HG03442 (cell line): ENCODE measurements around the gene EFCAB6.

Experiments used
- ATAC-seq: cut with Tn5 transposase; IDR thresholded peaks from one replicate; pipeline ENCODE4 v1.9.1; 2021; ENCODE audit warnings: mild to moderate bottlenecking, moderate library complexity; ENCODE audit not compliant: unreplicated experiment

EFCAB6 gene

GRCh38 chr22:43831561-43832392, 19.7 kb upstream of the EFCAB6 start:
- no peak for ATAC-seq

DNA sequence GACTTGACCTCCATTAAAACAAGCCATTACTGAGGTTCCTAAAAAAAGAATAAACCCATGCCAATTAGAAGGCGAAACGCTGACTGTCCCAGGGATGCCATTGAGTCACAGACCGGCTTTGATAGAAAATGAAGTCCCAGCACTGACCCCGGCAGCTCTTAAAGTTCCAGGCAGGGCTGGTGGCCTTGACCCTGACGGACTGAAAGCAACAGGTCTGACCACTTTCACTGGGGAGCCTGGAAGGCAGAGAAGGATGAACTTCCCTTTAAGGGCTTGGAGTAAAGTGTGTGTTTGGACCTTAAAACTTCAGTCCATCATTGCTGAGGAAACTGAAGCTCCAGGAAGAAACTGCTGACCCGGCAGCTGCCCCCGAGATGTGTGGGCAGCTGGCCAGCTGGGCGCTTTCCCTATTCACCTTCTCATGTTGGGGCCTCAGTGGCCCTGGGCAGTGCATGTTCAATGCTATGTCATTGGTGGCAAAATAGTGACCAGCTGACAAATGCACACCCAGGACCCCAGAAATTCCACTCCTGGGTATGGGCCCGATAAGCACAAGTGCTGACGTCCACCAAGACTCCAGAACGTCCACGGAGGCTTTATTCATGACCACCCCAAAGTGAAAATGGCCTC, 18.9 kb upstream of the EFCAB6 start:
- no peak for ATAC-seq

- ATAC-seq: no peak
These were observed 18.1 kb upstream of the EFCAB6 start for GRCh38 chr22:43829904-43830851.

- no peak for ATAC-seq
These were observed 17.1 kb upstream of the EFCAB6 start for GRCh38 chr22:43828998-43829782.

DNA sequence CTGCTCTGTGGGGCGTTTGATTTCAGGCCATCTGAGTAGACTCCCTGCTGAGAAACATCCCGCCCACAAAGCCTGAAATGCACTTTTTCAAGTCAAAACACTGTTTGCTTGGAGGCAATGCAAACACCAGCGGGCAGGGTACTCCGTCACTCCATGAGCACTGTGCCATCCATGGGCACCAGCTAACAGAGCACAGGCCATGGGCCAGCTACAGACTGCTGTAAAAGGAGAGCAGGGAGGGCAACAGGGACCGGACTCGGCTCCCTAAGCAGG, 16.6 kb upstream of the EFCAB6 start:
- no peak for ATAC-seq

DNA sequence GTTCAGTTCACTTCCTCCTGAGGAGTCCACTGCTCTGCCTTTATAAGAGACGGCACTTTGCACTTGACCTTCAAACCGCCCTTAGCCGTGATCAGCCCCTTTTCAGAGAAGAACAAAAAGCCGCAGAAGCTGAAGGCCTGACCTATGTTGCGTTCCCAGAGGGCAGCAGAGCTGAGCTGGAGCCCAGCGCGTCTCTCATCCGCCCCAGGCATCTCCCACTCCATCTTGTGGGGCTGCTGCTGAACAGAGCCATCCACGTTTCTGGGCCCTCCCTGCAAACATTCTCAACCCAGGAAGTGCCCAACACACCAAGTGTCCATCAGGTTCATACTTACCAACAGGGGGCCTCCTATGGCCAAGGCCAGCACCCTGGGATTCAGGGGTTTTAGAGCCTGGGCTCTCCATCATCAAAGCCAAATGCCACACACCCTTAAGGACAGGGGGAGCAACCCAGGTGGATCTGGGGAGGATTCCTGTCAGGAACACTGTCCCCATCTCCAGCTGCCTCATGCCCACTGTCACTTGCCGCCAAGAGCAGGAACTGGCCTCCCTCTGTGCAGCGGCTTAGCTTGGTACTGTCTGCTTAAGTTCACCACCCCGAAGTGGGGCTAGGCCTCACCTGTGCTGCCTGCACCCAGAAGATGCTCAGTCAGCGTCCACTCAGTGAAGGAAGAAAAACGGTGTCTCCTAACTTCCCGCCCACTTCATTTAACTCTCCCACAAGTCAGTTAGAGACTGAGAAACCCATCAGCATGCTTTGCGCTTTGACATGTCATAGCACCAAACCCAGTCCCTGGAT, 16.0 kb upstream of the EFCAB6 start:
- no peak for ATAC-seq

DNA sequence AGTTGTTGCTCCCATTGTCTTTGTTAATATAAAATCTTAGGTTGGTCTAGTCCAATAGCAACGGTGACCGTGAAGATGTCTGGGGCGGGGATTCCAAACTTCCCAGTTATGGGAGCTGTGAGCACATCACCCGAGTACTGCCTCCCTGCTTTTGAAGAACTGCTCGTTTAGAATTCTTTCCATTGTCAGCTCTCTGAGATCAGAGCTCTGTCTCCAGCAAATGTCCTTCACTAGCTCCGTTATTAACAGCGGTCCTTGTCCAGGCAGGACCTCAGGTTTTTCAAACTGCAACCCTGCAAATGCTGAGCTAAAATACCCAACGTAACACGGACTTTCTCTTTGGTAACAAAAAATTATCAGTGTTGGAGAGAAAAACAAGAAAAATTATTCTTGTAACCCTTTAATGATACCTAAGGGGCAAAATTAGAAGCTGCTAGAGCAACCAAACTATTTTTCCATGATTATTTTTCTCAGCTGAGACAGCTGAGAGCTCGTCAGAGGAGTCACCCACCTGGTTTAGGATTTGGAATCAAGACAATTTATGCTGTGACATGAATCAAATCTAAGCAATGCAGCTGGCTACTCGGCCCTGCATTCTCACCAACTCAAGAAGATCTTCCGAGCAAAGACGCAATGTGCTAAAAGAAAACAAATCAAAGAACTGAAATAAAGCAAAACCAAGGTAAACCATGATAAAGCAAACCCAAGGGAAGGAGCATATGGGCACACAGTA, 15.1 kb upstream of the EFCAB6 start:
- no peak for ATAC-seq

- ATAC-seq: no peak
These were observed 14.3 kb upstream of the EFCAB6 start for GRCh38 chr22:43826142-43827002.

- ATAC-seq: no peak
These were observed 13.5 kb upstream of the EFCAB6 start for GRCh38 chr22:43825651-43826050.

DNA sequence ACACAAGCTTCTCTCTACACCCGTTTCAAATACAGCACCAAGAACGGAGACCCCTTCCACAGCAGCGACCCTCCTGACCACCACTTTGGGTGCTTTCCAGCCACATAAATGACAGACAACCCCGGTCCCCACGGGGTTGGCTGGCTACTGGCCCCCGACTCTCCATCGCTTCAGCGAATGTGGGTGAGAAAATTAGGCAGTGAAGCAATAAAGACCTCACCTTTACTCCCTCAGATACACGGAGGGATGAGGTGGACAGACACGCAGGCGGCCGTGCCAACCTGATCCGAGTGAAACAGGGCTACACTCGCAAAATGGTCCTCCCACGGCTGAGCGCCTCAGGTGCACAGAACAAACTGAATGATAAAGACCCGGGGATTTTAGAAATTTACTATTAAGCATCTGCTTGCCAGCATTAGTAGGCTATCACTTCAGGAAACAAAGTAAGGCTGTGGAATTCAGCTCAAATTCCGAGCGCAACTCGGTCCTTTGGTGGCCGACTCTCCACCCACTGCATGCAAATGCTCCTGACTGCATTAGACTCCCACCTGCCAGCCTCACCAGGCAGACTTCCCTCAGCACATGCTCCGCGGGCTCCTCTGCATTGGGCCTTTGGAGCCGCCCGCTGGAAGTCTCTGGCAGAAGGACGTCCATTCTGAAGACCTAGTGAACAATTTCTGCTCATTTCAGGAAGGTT, 12.8 kb upstream of the EFCAB6 start:
- ATAC-seq: no peak

DNA sequence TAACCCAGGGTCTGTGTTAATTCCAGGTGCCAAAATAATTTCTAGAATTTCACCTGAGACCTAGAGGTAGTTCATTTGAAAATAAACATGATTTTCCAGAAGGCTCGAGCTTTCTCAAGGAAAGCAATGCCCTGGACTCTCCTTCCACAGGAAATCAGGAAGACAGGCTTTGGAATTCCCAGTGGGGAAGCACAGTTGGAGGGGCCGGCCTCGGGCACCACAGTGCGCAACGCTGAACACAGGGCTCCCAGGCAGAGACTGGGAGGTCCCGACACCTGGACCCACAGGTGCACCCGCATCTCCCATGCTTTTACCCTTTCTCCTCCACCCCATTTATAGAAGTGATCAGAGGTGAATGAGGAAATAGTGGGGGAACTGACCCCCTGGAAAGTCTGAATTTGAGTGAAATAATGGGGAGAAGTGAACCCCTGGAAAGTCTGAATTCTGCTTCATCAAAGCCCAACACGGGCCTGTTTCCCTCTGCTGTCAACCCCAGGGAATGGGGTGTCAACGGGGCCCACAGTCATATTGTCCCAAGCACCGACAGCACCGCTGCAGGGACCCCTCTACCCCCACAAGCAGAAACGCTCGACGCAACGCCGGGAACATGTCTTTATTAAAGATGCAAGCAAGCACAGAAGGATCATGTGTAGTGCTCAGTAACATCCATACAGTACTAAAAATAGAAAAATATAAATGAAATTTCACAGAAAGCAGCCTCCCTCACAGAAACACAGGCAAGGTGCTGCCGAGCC, 12.0 kb upstream of the EFCAB6 start:
- ATAC-seq: no peak

GRCh38 chr22:43823353-43823908, 11.3 kb upstream of the EFCAB6 start:
- no peak for ATAC-seq

DNA sequence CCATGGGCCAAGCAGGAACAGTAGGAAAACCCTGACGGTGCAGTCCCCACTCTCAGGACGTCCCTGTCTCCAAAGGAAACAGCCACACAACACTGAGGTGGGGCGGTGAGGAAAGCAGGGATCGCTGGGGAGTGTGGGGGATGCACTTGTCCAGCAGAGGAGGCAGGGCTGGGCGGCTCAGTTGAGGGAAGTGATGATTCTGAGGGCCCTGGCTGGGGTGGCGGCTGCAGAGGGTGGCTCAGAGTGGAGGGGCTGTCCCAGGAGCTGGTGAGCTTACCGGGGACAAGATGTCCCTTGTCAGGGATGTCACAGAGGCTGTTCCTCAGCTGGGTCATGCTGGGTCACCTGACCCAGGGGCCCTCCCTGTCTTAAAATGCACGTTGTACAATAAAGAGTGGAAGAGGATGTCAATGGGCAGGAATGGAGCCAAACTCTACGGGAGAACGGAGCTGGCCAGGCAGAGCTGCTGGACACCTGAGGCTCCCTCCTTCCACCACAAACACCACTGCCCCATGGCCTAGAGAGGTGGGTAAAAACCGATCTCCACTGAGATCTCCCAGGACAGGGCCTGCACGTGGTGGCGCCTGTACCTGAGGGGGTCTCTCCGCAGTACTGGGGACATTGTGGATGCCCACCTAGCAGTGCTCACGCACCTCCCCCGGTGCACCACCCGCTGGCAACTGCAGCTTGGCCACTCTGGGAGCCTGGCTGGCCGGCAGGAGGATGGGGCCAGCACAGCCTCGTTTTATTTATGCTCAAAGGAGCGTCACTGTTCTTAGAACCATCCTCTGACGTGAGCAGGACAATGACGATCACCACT, 9.7 kb upstream of the EFCAB6 start:
- no peak for ATAC-seq

- no peak for ATAC-seq
These were observed 8.7 kb upstream of the EFCAB6 start for GRCh38 chr22:43820651-43821305.

DNA sequence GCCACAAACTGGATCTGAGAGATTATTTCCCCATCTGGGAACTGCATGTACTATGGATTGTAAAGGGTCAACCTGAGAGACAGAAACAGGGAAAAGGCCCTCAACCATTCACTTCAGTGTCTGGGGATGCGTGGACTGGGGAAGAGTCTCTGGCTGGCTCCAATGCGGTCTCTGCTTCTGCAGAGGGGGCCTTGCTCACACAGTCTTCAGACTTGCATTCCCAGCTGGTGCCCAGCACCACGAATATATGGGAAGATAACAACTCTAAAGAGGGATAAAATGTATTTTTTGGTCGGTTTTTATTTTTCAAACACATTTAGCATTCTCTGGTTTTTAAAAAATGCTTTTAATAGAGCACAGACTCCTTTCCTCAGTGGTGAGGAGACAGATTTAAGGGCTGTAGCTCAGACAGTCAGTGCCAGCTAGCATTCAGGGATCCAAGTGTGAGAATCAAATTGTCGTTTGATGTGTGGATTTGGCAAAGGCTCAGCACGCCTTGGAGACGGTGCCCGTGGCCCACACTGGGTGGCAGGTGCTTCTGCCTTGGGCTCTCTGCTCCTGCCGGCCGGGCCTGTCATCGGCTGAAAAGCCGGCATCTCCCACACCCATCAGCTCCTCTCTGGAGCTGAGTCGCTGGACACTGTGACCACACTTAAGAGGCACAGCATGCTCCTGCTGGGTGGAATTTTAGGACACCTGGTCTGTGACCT, 8.0 kb upstream of the EFCAB6 start:
- ATAC-seq: no peak
